H1 (cell line): ENCODE results near the gene DCTN2. TPM values are rescaled to one million over a fixed set of nuclear protein-coding genes. Genes with fewer than 3 reads are reported as not detected.

ENCODE experiments used
- CTCF ChIA-PET: fragments of 300-600 bp; sonication (Branson Sonifier 250); formaldehyde crosslinking; loops from one replicate; lab custom pipeline; 2021; ENCODE audit not compliant: partially characterized antibody; lab: Charles Lee
- POLR2A ChIA-PET: fragments of 300-600 bp; sonication (Branson Sonifier 250); formaldehyde crosslinking; loops from one replicate; lab custom pipeline; 2021; ENCODE audit warnings: inconsistent platforms; ENCODE audit not compliant: partially characterized antibody; lab: Charles Lee
- DNase-seq, 2 experiments: peaks; one replicate each; pipeline versions ENCODE4 v3.0.0 to v3.0.0-alpha.2; 2010 to 2022; ENCODE audit warnings: low spot score in 2 of 2, low read depth in 1 of 2, mixed read lengths in 1 of 2
- FAIRE-seq: peaks from 2 replicates; lab custom pipeline; 2011; peaks lifted over from hg19 to GRCh38; lab: Jason Lieb, UNC
- H2AFZ ChIP-seq: 2 replicates; pipeline ENCODE4 v1.8.1; 2012; ENCODE audit warnings: low read length, inconsistent platforms
- H2AK5ac ChIP-seq: 2 replicates; pipeline ENCODE4 v1.6.1; 2013; ENCODE audit warnings: low read depth, low read length
- H2BK120ac ChIP-seq: replicated peaks from 2 replicates; pipeline ENCODE3; 2013; ENCODE audit warnings: low read depth, low read length, inconsistent platforms
- H2BK12ac ChIP-seq: 2 replicates; pipeline ENCODE4 v1.6.1; 2013; ENCODE audit warnings: low read depth, low read length
- H2BK15ac ChIP-seq: 2 replicates; pipeline ENCODE4 v1.6.1; 2013; ENCODE audit warnings: low read length
- H2BK20ac ChIP-seq: 2 replicates; pipeline ENCODE4 v1.6.1; 2013; ENCODE audit warnings: low read length
- H2BK5ac ChIP-seq: 2 replicates; pipeline ENCODE4 v1.6.1; 2013; ENCODE audit warnings: low read depth, low read length
- H3K14ac ChIP-seq: 2 replicates; pipeline ENCODE4 v1.6.1; 2013; ENCODE audit warnings: inconsistent platforms; ENCODE audit not compliant: insufficient read length
- H3K18ac ChIP-seq: 2 replicates; pipeline ENCODE4 v1.6.1; 2013; ENCODE audit warnings: low read length; ENCODE audit errors: extremely low read depth
- H3K23ac ChIP-seq: 2 replicates; pipeline ENCODE4 v1.6.1; 2013; ENCODE audit warnings: inconsistent platforms; ENCODE audit not compliant: insufficient read length
- H3K23me2 ChIP-seq: 2 replicates; pipeline ENCODE4 v1.6.1; 2013; ENCODE audit warnings: low read depth, low read length
- H3K27ac ChIP-seq: 2 replicates; pipeline ENCODE4 v1.6.1; 2011; ENCODE audit warnings: low read depth, low read length, inconsistent platforms
- H3K27me3 ChIP-seq, 4 experiments: replicated peaks in 1 of 4; 1 replicate in 1 of 4; 2 replicates in 3 of 4; pipeline versions ENCODE4 v1.6.1 to v1.8.1; 2011 to 2013; ENCODE audit warnings: low read length in 3 of 4, mild to moderate bottlenecking in 3 of 4, inconsistent platforms in 2 of 4, mixed read lengths in 2 of 4, moderate library complexity in 1 of 4; ENCODE audit not compliant: control insufficient read depth in 3 of 4, insufficient read depth in 3 of 4; ENCODE audit errors: extremely low read depth in 1 of 4
- H3K36me3 ChIP-seq, 4 experiments: 2 replicates each; pipeline versions ENCODE4 v1.6.1 to v1.8.1; 2011 to 2013; ENCODE audit warnings: mild to moderate bottlenecking in 4 of 4, low read length in 3 of 4, moderate library complexity in 2 of 4, control low read depth in 1 of 4, inconsistent platforms in 1 of 4; ENCODE audit not compliant: insufficient read depth in 4 of 4, control insufficient read depth in 2 of 4
- H3K4ac ChIP-seq: replicated peaks from 2 replicates; pipeline ENCODE3; 2013; ENCODE audit warnings: low read length, low read depth, mixed read lengths, inconsistent platforms; ENCODE audit not compliant: insufficient read length
- H3K4me1 ChIP-seq, 4 experiments: replicated peaks in 1 of 4; 1 replicate in 1 of 4; 2 replicates in 3 of 4; pipeline versions ENCODE4 v1.6.1 to v1.8.1; 2011 to 2013; ENCODE audit warnings: low read length in 3 of 4, inconsistent platforms in 2 of 4, mixed read lengths in 1 of 4; ENCODE audit not compliant: insufficient read depth in 4 of 4, control insufficient read depth in 3 of 4
- H3K4me2 ChIP-seq, 2 experiments: 2 replicates each; pipeline versions ENCODE4 v1.6.1 to v1.8.1; 2011 to 2013; ENCODE audit warnings: low read depth in 2 of 2, low read length in 2 of 2, control low read depth in 1 of 2, inconsistent platforms in 1 of 2, mild to moderate bottlenecking in 1 of 2; ENCODE audit not compliant: insufficient read depth in 1 of 2
- H3K4me3 ChIP-seq, 4 experiments: fragments of 200-600, 300-600 bp in 1 of 4; sonication (generic), shearing (Covaris generic), sonication (Bioruptor Twin) in 1 of 4; 2 replicates each; pipeline versions ENCODE4 v1.5.1 to v1.8.1; 2011 to 2016; ENCODE audit warnings: low read length in 4 of 4, low read depth in 3 of 4, control low read depth in 2 of 4, inconsistent platforms in 2 of 4, mild to moderate bottlenecking in 2 of 4, mixed read lengths in 1 of 4, moderate library complexity in 1 of 4; ENCODE audit not compliant: insufficient read depth in 2 of 4; ENCODE audit errors: extremely low read depth in 1 of 4
- H3K56ac ChIP-seq: replicated peaks from 2 replicates; pipeline ENCODE3; 2013; ENCODE audit warnings: low read depth, mild to moderate bottlenecking, mixed read lengths, low read length, inconsistent platforms; ENCODE audit not compliant: insufficient read length
- H3K79me1 ChIP-seq: 2 replicates; pipeline ENCODE4 v1.6.1; 2013; ENCODE audit warnings: low read depth, low read length, control low read depth
- H3K79me2 ChIP-seq, 2 experiments: 2 replicates each; pipeline versions ENCODE4 v1.6.1 to v1.8.1; 2012 to 2013; ENCODE audit warnings: low read length in 2 of 2, mild to moderate bottlenecking in 2 of 2, inconsistent platforms in 1 of 2; ENCODE audit not compliant: insufficient read depth in 2 of 2, control insufficient read depth in 1 of 2
- H3K9ac ChIP-seq, 4 experiments: replicated peaks in 1 of 4; 1 replicate in 1 of 4; 2 replicates in 3 of 4; pipeline versions ENCODE4 v1.6.1 to v1.8.1; 2011 to 2013; ENCODE audit warnings: low read depth in 3 of 4, low read length in 3 of 4, control low read depth in 2 of 4, mild to moderate bottlenecking in 2 of 4, moderate library complexity in 2 of 4, inconsistent platforms in 1 of 4; ENCODE audit errors: extremely low read depth in 1 of 4
- H3K9me3 ChIP-seq, 2 experiments: 2 replicates each; pipeline versions ENCODE4 v1.6.1 to v1.8.1; 2012 to 2013; ENCODE audit warnings: mild to moderate bottlenecking in 2 of 2, moderate library complexity in 2 of 2, control low read depth in 1 of 2, inconsistent platforms in 1 of 2, low read depth in 1 of 2, low read length in 1 of 2, mixed read lengths in 1 of 2; ENCODE audit not compliant: insufficient read depth in 2 of 2
- H4K20me1 ChIP-seq, 2 experiments: replicated peaks in 1 of 2; 2 replicates each; pipeline versions ENCODE3 to v1.8.1; 2011 to 2013; ENCODE audit warnings: inconsistent platforms in 2 of 2, low read length in 2 of 2, mild to moderate bottlenecking in 1 of 2; ENCODE audit not compliant: insufficient read depth in 2 of 2, control insufficient read depth in 1 of 2
- H4K5ac ChIP-seq: 2 replicates; pipeline ENCODE4 v1.6.1; 2013; ENCODE audit warnings: low read length, low read depth, mixed read lengths, inconsistent platforms; ENCODE audit not compliant: insufficient read length
- H4K8ac ChIP-seq: 2 replicates; pipeline ENCODE4 v1.8.0; 2013; ENCODE audit warnings: mild to moderate bottlenecking, moderate library complexity, low read length, inconsistent platforms; ENCODE audit not compliant: insufficient read depth; ENCODE audit errors: extremely low read depth
- H4K91ac ChIP-seq: replicated peaks from 2 replicates; pipeline ENCODE3; 2013; ENCODE audit warnings: low read length, mixed read lengths, inconsistent platforms; ENCODE audit not compliant: insufficient read length
- FOSL1 ChIP-seq: IDR thresholded peaks from 2 replicates; pipeline ENCODE4 v1.6.1; 2011; ENCODE audit warnings: mild to moderate bottlenecking, low read depth, low read length, moderate library complexity; ENCODE audit not compliant: insufficient read depth
- PHF8 ChIP-seq: fragments of 200-600 bp; sonication (generic); conservative IDR thresholded peaks from 2 replicates; pipeline ENCODE4 v1.7.1; 2012; ENCODE audit warnings: low read depth, mild to moderate bottlenecking, inconsistent platforms, low read length, moderate library complexity
- ZNF274 ChIP-seq: IDR thresholded peaks from 2 replicates; pipeline ENCODE4 v1.7.0; 2012; ENCODE audit warnings: low read length, borderline replicate concordance; ENCODE audit errors: extremely low read depth
- WGBS, 2 experiments: shearing (Covaris generic) in 1 of 2; methylation state at CpG; one replicate each; pipeline versions ENCODE4 v1.1.6 to v1.1.7; 2013 to 2015; ENCODE audit warnings: low lambda C conversion rate in 2 of 2, mixed read lengths in 2 of 2, inconsistent platforms in 1 of 2, low coverage in 1 of 2, missing lambda C conversion rate in 1 of 2; ENCODE audit not compliant: insufficient replicate concordance in 2 of 2, insufficient coverage in 1 of 2, insufficient read length in 1 of 2; ENCODE audit errors: extremely low coverage in 1 of 2, missing lambda C conversion rate in 1 of 2; 5-methylcytosine and 5-hydroxymethylcytosine counted together
- polyA plus RNA-seq, 7 experiments: library from polyadenylated mRNA; depleted of rRNA in 3 of 7; stranded (reverse) in 5 of 7; unstranded in 2 of 7; fragments of >200 nt in 5 of 7; fragments of 200-250 nt in 2 of 7; gene quantifications; 1 replicate in 5 of 7; 2 replicates in 1 of 7; 4 replicates in 1 of 7; pipeline versions ENCODE4 v1.2.1 to v1.2.3, GENCODE V29; 2011 to 2013; ENCODE audit warnings: missing spikeins in 2 of 7, mixed read lengths in 2 of 7
- total RNA-seq: library from RNA; stranded (reverse); fragmentation: NEBNext Ultra II Directional; extraction: Animal tissue kit (Norgen Biotek cat#: 25700); gene quantifications from 2 replicates; pipeline ENCODE4 v1.2.1, GENCODE V29; 2021

DCTN2 gene
- total and polyA plus RNA-seq, 2 of the 8 experiments (the other 6 are each of a cell fraction or from before 2014, with no cell fraction given), result 90.3 to 91.9 TPM

DNA sequence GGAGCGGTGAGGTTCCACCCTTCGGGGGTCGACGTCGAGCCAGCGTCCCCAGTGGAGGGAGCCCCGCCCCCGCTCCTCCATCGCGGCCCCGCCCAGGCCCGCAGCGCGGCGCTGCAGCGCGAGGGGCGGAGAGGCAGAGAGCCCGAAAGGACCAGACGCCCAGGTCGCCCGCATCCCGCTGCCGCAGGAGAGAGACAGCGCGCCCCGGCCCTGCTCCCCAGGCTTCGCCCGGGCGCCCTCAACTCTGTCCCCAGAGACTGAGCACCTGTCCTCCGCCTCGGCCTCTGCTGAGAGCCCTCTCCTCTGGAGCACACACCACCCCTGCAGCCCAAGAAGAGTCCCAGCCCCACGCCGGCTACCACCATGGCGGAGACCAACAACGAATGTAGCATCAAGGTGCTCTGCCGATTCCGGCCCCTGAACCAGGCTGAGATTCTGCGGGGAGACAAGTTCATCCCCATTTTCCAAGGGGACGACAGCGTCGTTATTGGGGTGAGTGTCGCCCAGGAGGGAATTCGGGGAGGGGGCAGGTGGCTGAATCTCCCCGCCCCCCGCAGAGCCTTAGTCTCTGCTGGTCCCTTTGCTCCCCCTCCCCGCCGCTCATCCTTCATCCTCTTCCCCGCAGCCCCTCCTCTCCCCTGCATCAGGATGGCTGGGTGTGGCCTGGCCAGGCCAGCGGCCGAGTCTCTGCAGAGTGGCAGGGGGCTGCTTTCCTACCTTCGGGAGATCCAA, 3.1 kb upstream of the DCTN2 start, which contains the start of gene KIF5A:
Gene KIF5A (plus strand): TSS at position 136 of the 732 bp plus-strand sequence. CDS start 228 bp downstream, at position 364.
- Histone ChIP-seq H3K14ac (no peak within 1 kb of the TSS), H2AFZ (peak within 1 kb of the TSS; percentile 56; the same call in 1 of the 2 replicates), H3K56ac (peak within 1 kb of the TSS; percentile 35), H3K9ac (peak within 1 kb of the TSS; percentile 58 to 72 (median 68); a peak in 6 of 7 replicates), H4K8ac (no peak within 1 kb of the TSS; the same call in none of the 2 replicates), H2BK15ac (peak within 1 kb of the TSS; percentile 25; the same call in 1 of the 2 replicates), H3K27ac (0 out of 2 replicates have a peak within 1 kb of the TSS, but pooled peaks have one; percentile 26), H3K23me2 (peaks cover 19% of the 10 kb centered on the region), H2BK12ac (peak within 1 kb of the TSS; percentile 85; the same call in 1 of the 2 replicates), H2BK20ac (no peak within 1 kb of the TSS), H3K4me2 (peak within 1 kb of the TSS; percentile 69 to 77), H2BK5ac (peak within 1 kb of the TSS; percentile 81; the same call in 1 of the 2 replicates), H3K4me3 (peak within 1 kb of the TSS; percentile 75 to 96 (median 96)), H2AK5ac (no peak within 1 kb of the TSS), H3K36me3 (no peaks in the 10 kb centered on the region; a peak in 1 of 8 replicates), H3K79me1 (peaks cover 12% of the 10 kb centered on the region), H4K20me1 (peaks cover 9 to 13% of the 10 kb centered on the region in 2 experiments), H4K91ac (peak within 1 kb of the TSS; percentile 67), H3K79me2 (peaks cover 4 to 49% of the 10 kb centered on the region in 2 experiments; a peak in 3 of 4 replicates), H3K23ac (no peak within 1 kb of the TSS), H3K27me3 (peaks cover 0 to 5% (median 3%) of the 10 kb centered on the region in 4 experiments; a peak in 2 of 7 replicates), H3K4me1 (peaks cover 9 to 29% (median 12%) of the 10 kb centered on the region in 4 experiments; a peak in 6 of 7 replicates), H2BK120ac (no peak within 1 kb of the TSS), H3K4ac (no peak within 1 kb of the TSS), H4K5ac (peak within 1 kb of the TSS; percentile 24), H3K18ac (peak within 1 kb of the TSS; percentile 53; the same call in 1 of the 2 replicates), H3K9me3 (no peaks in the 10 kb centered on the region)
- FAIRE-seq, result no peak
- DNase-seq, result peak in 1 of 2 experiments; percentile 90
- WGBS, 2 experiments, result 1% methylated on average over 24 of the region's 52 CpGs; no CpG with 5 or more reads in 1 of the 2 experiments
- ChIA-PET CTCF (no interaction called here), POLR2A (interaction anchor here (1.4 to 2.0 kb wide), 3 partner anchors 12 to 30 kb away, joined by 3 to 12 read pairs (median 5); partner anchors contain the start of gene DDIT3)
- TF ChIP-seq PHF8 (peak; percentile 46; the same call in 1 of the 2 replicates), FOSL1 (no peak), ZNF274 (no peak)
